GM12878 (cell line): ENCODE results near the gene ABT1. TPM values are rescaled to one million over a fixed set of nuclear protein-coding genes. Genes with fewer than 3 reads are reported as not detected.

Experiments used
- EED ChIP-seq: sonication (generic); IDR thresholded peaks from 2 replicates; pipeline ENCODE4 v1.6.1; 2016; ENCODE audit warnings: antibody characterized with exemption, low read depth
- HDAC2 ChIP-seq: fragments of 200-600 bp; sonication (generic); IDR thresholded peaks from 2 replicates; pipeline ENCODE4 v1.6.1; 2017
- IRF4 ChIP-seq: IDR thresholded peaks from 2 replicates; pipeline ENCODE4 v1.6.1; 2011; ENCODE audit warnings: low read depth, low read length
- MEF2A ChIP-seq: IDR thresholded peaks from 2 replicates; pipeline ENCODE4 v1.6.1; 2011; ENCODE audit warnings: low read depth, mild to moderate bottlenecking, low read length, moderate library complexity; ENCODE audit not compliant: insufficient read depth
- MEF2B ChIP-seq: fragments of 450-650 bp; IDR thresholded peaks from 2 replicates; pipeline ENCODE4 v1.6.1; 2018; ENCODE audit warnings: mild to moderate bottlenecking, moderate library complexity; ENCODE audit not compliant: partially characterized antibody, poor library complexity, severe bottlenecking
- NBN ChIP-seq: fragments of 450-650 bp; IDR thresholded peaks from 2 replicates; pipeline ENCODE4 v1.6.1; 2016
- NKRF ChIP-seq: fragments of 450-650 bp; conservative IDR thresholded peaks from 2 replicates; pipeline ENCODE4 v1.6.1; 2017; ENCODE audit warnings: mild to moderate bottlenecking, moderate library complexity
- SMAD1 ChIP-seq: fragments of 450-650 bp; IDR thresholded peaks from 2 replicates; pipeline ENCODE4 v1.6.1; 2018; ENCODE audit warnings: mild to moderate bottlenecking, low read depth; ENCODE audit not compliant: partially characterized antibody
- TCF7 ChIP-seq: IDR thresholded peaks from 2 replicates; pipeline ENCODE4 v1.6.1; 2014; ENCODE audit warnings: antibody characterized with exemption, borderline replicate concordance
- ZSCAN29 ChIP-seq: fragments of 450-650 bp; IDR thresholded peaks from 2 replicates; pipeline ENCODE4 v1.6.1; 2017; ENCODE audit warnings: mild to moderate bottlenecking, moderate library complexity
- polyA plus RNA-seq, 11 experiments: library from polyadenylated mRNA; depleted of rRNA in 4 of 11; unstranded in 6 of 11; stranded (reverse) in 5 of 11; fragments of >200 nt; fragmentation: Nextera tagmentation in 4 of 11; fragmentation: Illumina TruSeq in 1 of 11; extraction: Ambion mirVana in 4 of 11; extraction: Trizol in 1 of 11; gene quantifications; 1 replicate in 1 of 11; 2 replicates in 10 of 11; pipeline versions ENCODE4 v1.2.1 to v1.2.3, GENCODE V29; 2011 to 2016; ENCODE audit warnings: inconsistent platforms in 2 of 11, missing spikeins in 2 of 11, low read depth in 1 of 11
- total RNA-seq, 4 experiments: library from RNA; depleted of rRNA in 3 of 4; stranded (reverse); fragments of >200 nt in 3 of 4; fragmentation: Illumina TruSeq in 1 of 4; extraction: Trizol in 1 of 4; gene quantifications; 2 replicates each; pipeline versions ENCODE4 v1.2.1 to v1.2.3, GENCODE V29; 2013 to 2021

Gene ABT1
- total and polyA plus RNA-seq, 10 of the 15 experiments (the other 5 are each of a cell fraction or from before 2014, with no cell fraction given) = 8.4 to 43.5 (median 28.2) TPM

- TF ChIP-seq MEF2B = no peak
- TF ChIP-seq ZSCAN29 = peak; percentile 96
- TF ChIP-seq MEF2A = 0 out of 2 replicates have a peak, but pooled peaks have one; percentile 26
- TF ChIP-seq NBN = 0 out of 2 replicates have a peak, but pooled peaks have one; percentile 37
- no peak for TF ChIP-seq SMAD1
- TF ChIP-seq NKRF = no peak
- 0 out of 2 replicates have a peak, but pooled peaks have one; percentile 28 for TF ChIP-seq TCF7
- TF ChIP-seq EED = peak; percentile 76
- no peak for TF ChIP-seq HDAC2
- no peak for TF ChIP-seq IRF4
These were observed 40.3 kb upstream of the ABT1 start (continued) for GRCh38 chr6:26556263-26557070.
